HT1080 (cell line): ENCODE measurements around the gene SFN. TPM values are rescaled to one million over a fixed set of nuclear protein-coding genes. Genes with fewer than 3 reads are reported as not detected.
A peak's percentile ranks its signal among the peaks of the same experiment; 100 is the strongest.
"Not testable (repeated sequence)": the region's sequence is repeated elsewhere in the genome, so short reads cannot be mapped to it uniquely, and the experiment has no call there.

Source experiments
- DNase-seq: peaks from one replicate; pipeline ENCODE4 v3.0.0-alpha.2; 2015; ENCODE audit warnings: low read depth
- total RNA-seq: library from RNA; depleted of rRNA; stranded (reverse); fragments of >200 nt; shearing (Covaris generic); gene quantifications from 2 replicates; pipeline ENCODE4 v1.2.3, GENCODE V29; 2014

SFN gene
- total RNA-seq, 1 experiment from 2014 or later: 5.2 TPM

DNA sequence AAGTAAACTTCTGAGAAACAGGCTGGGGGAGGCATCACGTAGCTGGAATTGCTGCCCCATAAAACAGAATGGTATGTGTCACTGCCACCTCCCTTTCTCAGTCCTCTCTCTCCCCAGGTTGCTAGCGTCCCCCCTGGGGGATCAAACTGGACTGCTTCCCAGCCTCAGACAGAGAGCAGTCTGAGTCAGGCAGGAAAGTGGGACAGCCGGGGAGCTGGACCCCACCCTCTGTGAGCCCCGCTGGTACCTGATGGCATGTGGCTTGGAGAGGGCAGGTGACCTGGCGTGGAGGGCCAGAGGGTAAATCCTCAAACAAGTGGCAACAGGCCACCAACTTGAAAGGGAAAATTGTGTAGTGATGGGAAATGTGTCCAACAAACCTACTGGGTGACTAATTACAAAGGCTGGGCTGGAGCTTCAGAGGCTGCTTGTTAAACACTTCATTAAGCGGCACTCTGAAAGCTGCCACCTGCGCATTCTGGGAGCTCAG, 1.0 kb upstream of the SFN start:
- peak; percentile 21 for DNase-seq

GRCh38 chr1:26863685-26864077, 732 bp downstream of the SFN start:
- no peak for DNase-seq

GRCh38 chr1:26864610-26865480, 1.9 kb downstream of the SFN start:
- peak; percentile 99 for DNase-seq

- DNase-seq: not testable (repeated sequence)
Observed at GRCh38 chr1:26873097-26873496, 10.1 kb downstream of the SFN start.

GRCh38 chr1:26874896-26875295, 11.9 kb downstream of the SFN start:
- no peak for DNase-seq

DNA sequence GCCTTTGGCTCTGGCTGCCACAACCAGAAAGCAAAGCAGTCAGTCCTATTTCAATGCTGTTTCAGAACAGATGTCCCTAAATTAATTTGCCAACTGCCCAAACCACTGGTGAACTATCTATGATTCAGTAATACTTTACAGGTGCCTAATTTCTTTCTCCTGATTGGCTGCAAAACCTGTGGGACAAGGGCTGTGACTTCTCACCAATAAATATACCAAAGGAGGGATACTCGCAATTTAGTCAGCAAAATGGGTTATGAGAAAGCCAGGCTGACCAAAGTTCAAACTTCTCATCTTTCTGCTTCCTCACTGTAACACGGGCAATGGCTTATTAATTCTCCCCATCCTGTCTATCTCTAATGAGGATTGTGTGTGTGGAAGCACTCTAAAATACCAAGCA, 14.4 kb downstream of the SFN start:
- no peak for DNase-seq

DNA sequence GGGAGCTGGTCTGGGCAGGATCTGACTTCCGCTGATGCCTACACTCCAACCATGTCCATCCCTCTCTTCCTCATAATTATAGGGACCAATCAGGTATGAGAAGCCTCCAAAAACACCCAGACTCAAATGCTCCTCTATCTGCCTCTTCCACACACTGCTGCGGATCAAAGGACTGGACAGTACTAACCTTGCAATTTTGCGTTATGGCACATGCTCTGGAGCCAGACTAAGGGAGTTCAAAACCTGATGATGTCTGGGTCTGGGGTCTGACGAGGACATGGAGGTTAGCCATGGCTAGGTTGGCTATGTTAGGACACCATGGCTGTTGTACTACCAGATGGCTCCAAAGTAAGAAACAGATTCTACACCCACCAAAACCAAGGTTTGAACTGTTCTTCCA, 16.8 kb downstream of the SFN start:
- no peak for DNase-seq

GRCh38 chr1:26881611-26882010, 18.7 kb downstream of the SFN start:
- not testable (repeated sequence) for DNase-seq

DNA sequence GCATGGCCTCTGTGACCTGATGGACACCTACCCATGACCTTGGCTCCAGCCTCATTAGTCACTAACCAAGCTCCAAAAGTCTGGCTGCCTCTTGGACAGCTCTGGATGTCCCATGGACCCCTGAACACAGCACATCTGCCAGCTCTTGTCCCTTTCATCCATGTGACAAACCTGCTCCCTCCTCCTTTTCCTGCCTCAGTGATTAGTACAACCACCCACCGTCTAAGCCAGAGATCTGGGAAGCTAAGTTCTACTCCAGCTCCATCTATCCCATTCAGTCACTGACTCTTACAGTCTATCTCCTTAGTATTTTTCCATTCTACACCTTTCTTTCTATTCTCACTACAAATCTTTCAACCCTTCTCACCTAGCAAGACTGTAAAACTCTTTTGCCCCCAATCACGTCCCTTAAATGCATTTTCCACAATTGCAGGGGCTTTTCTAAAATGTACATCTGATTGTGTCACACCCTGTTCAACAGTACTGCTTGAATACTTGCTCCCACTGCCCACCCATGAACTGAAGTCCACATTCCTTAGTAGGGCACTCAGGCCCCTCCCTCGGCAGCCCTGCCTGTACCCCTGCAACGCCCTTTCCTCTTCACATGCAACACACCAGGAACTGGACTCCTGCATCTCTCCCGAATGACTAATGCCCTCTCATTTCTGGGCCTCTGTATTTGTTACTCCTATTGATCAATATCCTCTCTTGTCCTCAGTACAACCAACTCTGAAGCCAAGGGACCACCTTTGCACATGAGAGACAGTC, 19.9 kb downstream of the SFN start:
- no peak for DNase-seq

GRCh38 chr1:26887125-26887524, 24.2 kb downstream of the SFN start:
- peak; percentile 33 for DNase-seq

- DNase-seq: no peak
Observed at GRCh38 chr1:26888231-26888630, 25.3 kb downstream of the SFN start.

DNA sequence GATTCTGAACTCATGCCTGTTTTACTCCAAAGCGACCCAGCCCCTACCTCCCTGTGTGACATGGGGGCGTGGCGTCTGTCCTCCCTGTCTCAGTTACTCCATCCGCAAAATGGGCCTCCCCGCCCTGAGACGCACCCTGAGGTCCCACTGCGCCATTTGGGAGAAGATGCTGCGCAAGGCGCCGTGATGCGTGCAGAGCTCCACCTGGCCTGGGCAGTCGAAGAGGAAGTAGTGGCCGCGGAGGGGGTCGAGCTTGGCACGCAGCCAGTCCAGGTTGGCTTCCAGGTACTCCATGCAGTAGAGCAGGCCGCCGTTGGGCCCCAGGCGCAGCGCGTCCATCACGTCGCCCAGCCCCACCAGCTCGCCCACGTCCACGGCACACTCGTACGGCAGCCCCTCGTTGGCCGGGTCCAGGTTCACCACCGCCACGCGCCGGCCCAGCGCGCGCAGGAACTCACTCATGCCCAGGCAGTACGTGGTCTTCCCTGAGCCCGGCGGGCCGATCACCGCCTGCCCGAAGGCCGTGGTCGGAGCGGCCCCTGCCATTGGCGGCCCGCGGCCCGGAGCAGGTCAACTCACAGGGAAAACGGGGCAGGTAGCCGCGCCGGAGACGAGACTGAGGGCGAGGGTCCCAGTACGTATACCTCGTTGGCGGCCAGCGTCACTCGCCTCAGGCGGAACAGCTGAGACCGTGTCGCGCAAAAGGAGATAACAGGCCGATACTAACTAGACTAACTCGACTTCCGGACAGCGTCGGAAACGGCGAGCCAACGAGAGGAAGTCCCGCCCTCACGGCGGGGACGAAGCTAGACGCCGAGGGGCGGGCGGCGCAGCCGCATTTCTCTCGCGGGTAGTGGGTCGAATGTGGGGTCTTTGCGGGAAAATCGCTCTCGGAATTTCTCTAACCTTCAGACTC, 26.9 kb downstream of the SFN start, which contains the start of gene GPN2:
GPN2 (minus strand) TSS at position 733 of the 916 bp plus-strand sequence; CDS start at position 546, 187 bp downstream.
- peak; percentile 61 for DNase-seq

- no peak for DNase-seq
Observed at GRCh38 chr1:26890467-26890796, 27.5 kb downstream of the SFN start.

GRCh38 chr1:26894263-26894662, 31.3 kb downstream of the SFN start:
- no peak for DNase-seq

GRCh38 chr1:26897351-26897750, 34.4 kb downstream of the SFN start:
- DNase-seq: no peak

GRCh38 chr1:26900001-26900814, 37.3 kb downstream of the SFN start, which contains the start of gene GPATCH3:
TSS of gene GPATCH3 (minus strand) at chr1:26900467. CDS start at chr1:26900442, 25 bp downstream.
- peak; percentile 78 for DNase-seq

GRCh38 chr1:26900815-26901511, 38.0 kb downstream of the SFN start:
- no peak for DNase-seq

DNA sequence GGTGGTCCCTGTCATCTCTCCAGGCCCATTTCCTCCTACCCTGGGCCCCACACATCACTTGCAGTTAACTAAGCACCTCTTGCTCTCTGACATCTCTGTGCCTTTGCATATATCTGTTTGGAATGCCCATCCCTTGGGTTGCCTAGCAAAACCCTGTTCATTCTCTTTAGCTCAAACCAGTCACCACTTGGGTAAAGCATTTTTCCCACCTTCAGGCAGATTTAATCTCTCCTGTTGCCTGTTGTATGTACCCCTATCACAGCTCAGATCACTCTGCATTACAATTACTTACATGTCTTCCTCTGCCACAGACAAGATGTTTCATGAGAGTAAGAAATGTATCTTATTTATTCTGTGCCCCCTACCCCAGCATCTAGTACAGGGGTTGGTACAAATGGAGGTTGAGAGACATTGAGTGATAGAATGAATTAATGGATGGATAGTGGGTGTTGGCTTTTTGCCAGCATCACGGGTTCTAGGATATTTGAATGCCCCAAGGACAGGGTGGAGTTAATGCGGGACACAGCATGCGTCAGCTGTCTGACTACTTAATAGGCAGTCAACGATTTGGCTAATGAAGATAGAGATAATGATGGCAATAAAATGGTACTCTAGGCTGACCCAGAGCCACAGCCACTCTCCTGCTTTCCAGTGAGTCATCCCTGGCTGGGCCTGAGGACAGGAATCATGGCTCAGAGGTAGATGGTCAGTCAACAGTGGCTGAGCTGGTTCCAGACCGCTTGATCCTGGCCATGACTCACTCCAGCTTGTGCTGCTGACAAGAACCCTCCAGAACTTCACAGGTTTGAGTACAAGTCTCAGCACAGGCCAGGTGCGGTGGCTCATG, 44.3 kb downstream of the SFN start:
- peak; percentile 92 for DNase-seq

DNA sequence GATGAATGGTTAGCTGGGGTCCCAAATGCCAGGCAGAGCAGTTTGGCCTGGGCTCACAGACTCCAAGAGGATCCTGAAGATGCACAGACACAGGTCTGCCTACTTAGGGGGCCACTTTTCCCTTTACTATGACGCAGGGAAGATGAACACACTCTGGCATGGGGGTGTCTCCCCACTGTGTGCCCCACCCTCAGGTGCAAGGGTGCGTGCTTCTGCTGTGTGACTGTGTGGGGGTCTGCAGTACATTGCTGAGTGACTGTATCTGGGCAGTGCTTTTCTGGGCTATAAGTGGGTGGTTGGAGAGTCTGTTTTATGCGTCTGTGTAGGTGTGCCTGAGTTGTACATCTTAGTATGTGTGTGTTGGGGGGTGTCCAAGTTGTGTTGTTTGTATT, 47.0 kb downstream of the SFN start:
- DNase-seq: no peak
